Activated CD4-positive, alpha-beta T cell treated with anti-CD3 and anti-CD28 coated beads, Interleukin-2, Interleukin-6, amounts not matched to agents 100 ng/mL and 50 ng/mL, durations not matched to agents 16 hours and 8 hours (primary cell): ENCODE data around the gene MYBPH.

Experiments
- DNase-seq: peaks from one replicate; pipeline ENCODE4 v3.0.0-alpha.2; 2020

The MYBPH gene

GRCh38 chr1:203165101-203165799 lies 10.4 kb downstream of the MYBPH start:
- no peak for DNase-seq

GRCh38 chr1:203163891-203164635 lies 11.6 kb downstream of the MYBPH start:
- DNase-seq, result no peak

- DNase-seq, result no peak
Observed at GRCh38 chr1:203162403-203162802, 13.2 kb downstream of the MYBPH start.

GRCh38 chr1:203161703-203162102 lies 13.9 kb downstream of the MYBPH start:
- no peak for DNase-seq

GRCh38 chr1:203161175-203161574 lies 14.5 kb downstream of the MYBPH start:
- no peak for DNase-seq

- no peak for DNase-seq
Observed at GRCh38 chr1:203159844-203160243, 15.8 kb downstream of the MYBPH start.

GRCh38 chr1:203158960-203159665 lies 16.5 kb downstream of the MYBPH start:
- DNase-seq, result no peak

GRCh38 chr1:203158423-203158822 lies 17.2 kb downstream of the MYBPH start:
- no peak for DNase-seq

GRCh38 chr1:203156280-203156679 lies 19.3 kb downstream of the MYBPH start:
- no peak for DNase-seq

GRCh38 chr1:203153989-203154821 lies 21.4 kb downstream of the MYBPH start:
- DNase-seq, result no peak

GRCh38 chr1:203153051-203153988 lies 22.3 kb downstream of the MYBPH start:
- DNase-seq, result no peak

- DNase-seq, result no peak
Observed at GRCh38 chr1:203152158-203153034, 23.2 kb downstream of the MYBPH start.

- no peak for DNase-seq
Observed at GRCh38 chr1:203151362-203152157, 24.1 kb downstream of the MYBPH start.

GRCh38 chr1:203150511-203151297 lies 24.9 kb downstream of the MYBPH start:
- no peak for DNase-seq

- no peak for DNase-seq
Observed at GRCh38 chr1:203149188-203149840, 26.3 kb downstream of the MYBPH start.

- no peak for DNase-seq
Observed at GRCh38 chr1:203148579-203148978, 27.0 kb downstream of the MYBPH start.

- no peak for DNase-seq
Observed at GRCh38 chr1:203148127-203148526, 27.5 kb downstream of the MYBPH start.

- DNase-seq, result no peak
Observed at GRCh38 chr1:203147376-203147775, 28.2 kb downstream of the MYBPH start.
